Psoas muscle (tissue), 8 donors: ENCODE results near the gene CHST2. TPM values are rescaled to one million over a fixed set of nuclear protein-coding genes. Genes with fewer than 3 reads are reported as not detected.

Source experiments
- ATAC-seq, 4 donors: fragments of 200-7000 bp; cut with Tn5 transposase; one replicate each; pipeline ENCODE4 v1.9.1; 2020; ENCODE audit warnings: moderate library complexity in 3 of 4, mild to moderate bottlenecking in 2 of 4
- DNase-seq, 2 donors: peaks; one replicate each; pipeline ENCODE4 v3.0.0-alpha.2; 2020
- H3K27ac ChIP-seq: fragments of 200-600 bp; one replicate; pipeline ENCODE4 v1.8.0; 2022
- H3K27me3 ChIP-seq, 3 donors: fragments of 200-600 bp in 1 of 3; one replicate each; pipeline versions ENCODE4 v1.6.1 to v1.8.0; 2013 to 2022; ENCODE audit warnings: low read length in 2 of 3, mild to moderate bottlenecking in 2 of 3, moderate library complexity in 1 of 3; ENCODE audit not compliant: insufficient read depth in 3 of 3
- H3K36me3 ChIP-seq, 2 donors: fragments of 200-600 bp in 1 of 2; one replicate each; pipeline versions ENCODE4 v1.6.1 to v1.8.0; 2013 to 2022; ENCODE audit warnings: low read depth in 1 of 2, mild to moderate bottlenecking in 1 of 2, moderate library complexity in 1 of 2; ENCODE audit not compliant: insufficient read depth in 1 of 2
- H3K4me1 ChIP-seq: fragments of 200-600 bp; one replicate; pipeline ENCODE4 v1.8.0; 2022
- H3K4me3 ChIP-seq: fragments of 200-600 bp; one replicate; pipeline ENCODE4 v1.8.0; 2022; ENCODE audit warnings: mild to moderate bottlenecking
- H3K9me3 ChIP-seq: fragments of 200-600 bp; one replicate; pipeline ENCODE4 v1.8.0; 2022
- WGBS, 3 donors: extraction: QIAGEN DNeasy Blood & Tissue Kit; methylation state at CpG; one replicate each; pipeline versions ENCODE4 v1.1.6 to v1.1.7; 2013; 5-methylcytosine and 5-hydroxymethylcytosine counted together
- intact Hi-C, 2 donors: fragments of 100-400 bp; cut with DNase I; formaldehyde crosslinking; loops; one replicate each; pipeline versions ENCODE4 v1.11.0 to v1.14.2; 2022
- polyA plus RNA-seq, 3 donors: library from polyadenylated mRNA; stranded (reverse); fragments of 200-250 nt; gene quantifications; one replicate each; pipeline ENCODE4 v1.2.3, GENCODE V29; 2013
- total RNA-seq, 4 donors: library from RNA; stranded (reverse); fragmentation: NEBNext Ultra II Directional in 2 of 4; extraction: Animal tissue kit (Norgen Biotek cat#: 25700) in 2 of 4; gene quantifications; one replicate each; pipeline versions ENCODE4 v1.2.1 to v1.2.4, GENCODE V29; 2021 to 2023
- TF ChIP-seq, protein P1 (sequence below): fragments of 200-600 bp; IDR thresholded peaks from one replicate; pipeline ENCODE4 v1.8.0; 2022; ENCODE audit warnings: antibody characterized with exemption
- donor health status: healthy with polysubstance abuse.
- donor health status: DM: no; HTN: no; CAD: no; lungs with moderate emphysema.
- donor health status: Bipolar disorder and iron deficiency.
- donor health status: healthy.
- donor health status: DM: yes; HTN: yes; CAD: no.
- donor health status: DM: no; HTN: no; CAD: no.
- donor health status: DM: no; HTN: no; CAD: no.
- donor health status: DM: yes; HTN: yes; CAD: no.

The CHST2 gene
- total and polyA plus RNA-seq, 7 donors: 0.64 to 2.9 (median 1.8) TPM

DNA sequence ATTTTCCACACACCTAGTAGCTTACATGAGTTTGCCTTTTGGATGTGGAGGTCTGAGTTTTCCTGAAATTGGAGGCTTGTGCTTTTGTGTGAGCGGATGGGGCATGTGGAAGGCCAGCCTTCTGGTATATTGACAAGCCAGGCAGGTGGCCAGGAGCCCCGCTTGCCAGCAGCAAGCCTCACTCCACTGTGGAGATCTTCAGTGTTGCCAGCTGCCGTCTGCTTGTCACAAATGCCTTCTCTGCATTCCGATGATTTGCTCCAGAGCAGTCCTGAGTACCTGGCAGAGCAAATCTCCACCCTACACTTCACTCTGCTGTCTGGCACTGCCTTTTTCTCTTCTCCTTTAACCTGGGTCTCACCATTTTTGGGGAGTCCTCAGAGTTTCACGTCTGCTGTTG is 29.1 kb upstream of the CHST2 start:
- 27 to 35% (median 27%) methylated on average over 5 of the region's 5 CpGs for WGBS, 3 donors
- no peaks in the 10 kb centered on the region for H3K36me3 ChIP-seq
- H3K27ac ChIP-seq: no peak overlapping the region
- TF ChIP-seq, protein P1, sequence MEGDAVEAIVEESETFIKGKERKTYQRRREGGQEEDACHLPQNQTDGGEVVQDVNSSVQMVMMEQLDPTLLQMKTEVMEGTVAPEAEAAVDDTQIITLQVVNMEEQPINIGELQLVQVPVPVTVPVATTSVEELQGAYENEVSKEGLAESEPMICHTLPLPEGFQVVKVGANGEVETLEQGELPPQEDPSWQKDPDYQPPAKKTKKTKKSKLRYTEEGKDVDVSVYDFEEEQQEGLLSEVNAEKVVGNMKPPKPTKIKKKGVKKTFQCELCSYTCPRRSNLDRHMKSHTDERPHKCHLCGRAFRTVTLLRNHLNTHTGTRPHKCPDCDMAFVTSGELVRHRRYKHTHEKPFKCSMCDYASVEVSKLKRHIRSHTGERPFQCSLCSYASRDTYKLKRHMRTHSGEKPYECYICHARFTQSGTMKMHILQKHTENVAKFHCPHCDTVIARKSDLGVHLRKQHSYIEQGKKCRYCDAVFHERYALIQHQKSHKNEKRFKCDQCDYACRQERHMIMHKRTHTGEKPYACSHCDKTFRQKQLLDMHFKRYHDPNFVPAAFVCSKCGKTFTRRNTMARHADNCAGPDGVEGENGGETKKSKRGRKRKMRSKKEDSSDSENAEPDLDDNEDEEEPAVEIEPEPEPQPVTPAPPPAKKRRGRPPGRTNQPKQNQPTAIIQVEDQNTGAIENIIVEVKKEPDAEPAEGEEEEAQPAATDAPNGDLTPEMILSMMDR: no peak
- DNase-seq (peak in 1 of 2 donors; percentile 47), ATAC-seq (peak in 3 of 4 donors; percentile 36 to 63 (median 53))
- no peaks in the 10 kb centered on the region for H3K27me3 ChIP-seq
- no peaks in the 10 kb centered on the region for H3K4me1 ChIP-seq
- no peaks in the 10 kb centered on the region for H3K9me3 ChIP-seq
- H3K4me3 ChIP-seq: no peak overlapping the region
- intact Hi-C loops: no loop called here

DNA sequence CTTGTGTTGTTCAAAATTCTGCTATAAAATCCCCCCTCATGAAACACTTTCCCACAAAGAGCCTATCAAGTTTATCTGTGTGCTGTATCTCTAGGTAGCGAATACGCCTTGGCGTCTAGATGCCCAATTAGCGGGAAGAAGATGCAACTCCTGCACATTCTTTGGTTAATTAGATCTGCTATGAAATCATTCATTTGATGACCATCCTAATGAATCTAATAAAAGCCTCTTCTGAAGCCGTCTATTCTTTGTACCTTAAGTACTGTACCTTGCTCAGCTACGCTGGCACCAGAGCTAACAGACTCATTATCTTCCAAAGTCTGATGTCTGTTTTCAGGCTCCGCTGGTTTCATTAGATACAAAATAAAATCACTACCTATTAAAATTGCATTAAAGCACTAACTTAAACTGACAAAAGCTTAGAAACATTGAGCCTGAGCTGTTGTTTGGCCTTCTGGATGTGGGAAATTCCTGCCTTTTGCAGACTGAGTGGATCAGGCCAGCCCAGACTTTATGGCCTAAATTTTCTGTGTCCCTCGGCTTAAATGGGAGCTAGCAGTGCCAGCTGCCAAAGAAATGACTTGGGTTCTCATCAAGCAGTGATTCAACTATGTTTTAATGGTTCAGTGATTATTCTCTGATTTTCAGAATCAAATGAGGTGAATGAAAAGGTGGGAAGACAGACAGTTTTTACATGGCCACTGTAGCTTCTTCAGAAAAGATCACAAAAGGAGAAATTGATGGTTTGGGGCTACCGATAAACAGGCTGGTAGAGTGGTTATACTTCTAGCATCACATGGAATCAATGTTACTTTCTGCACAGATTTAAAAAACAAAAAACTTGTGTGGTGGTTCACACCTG is 28.4 kb upstream of the CHST2 start:
- 80 to 89% (median 83%) methylated on average over 9 of the region's 9 CpGs for WGBS, 3 donors
- Histone ChIP-seq H3K27ac (no peak overlapping the region), H3K27me3 (no peaks in the 10 kb centered on the region), H3K4me1 (no peaks in the 10 kb centered on the region), H3K4me3 (no peak overlapping the region), H3K36me3 (no peaks in the 10 kb centered on the region), H3K9me3 (no peaks in the 10 kb centered on the region)
- TF ChIP-seq, protein P1: no peak
- ATAC-seq (no peak), DNase-seq (no peak)
- intact Hi-C loops: no loop called here

DNA sequence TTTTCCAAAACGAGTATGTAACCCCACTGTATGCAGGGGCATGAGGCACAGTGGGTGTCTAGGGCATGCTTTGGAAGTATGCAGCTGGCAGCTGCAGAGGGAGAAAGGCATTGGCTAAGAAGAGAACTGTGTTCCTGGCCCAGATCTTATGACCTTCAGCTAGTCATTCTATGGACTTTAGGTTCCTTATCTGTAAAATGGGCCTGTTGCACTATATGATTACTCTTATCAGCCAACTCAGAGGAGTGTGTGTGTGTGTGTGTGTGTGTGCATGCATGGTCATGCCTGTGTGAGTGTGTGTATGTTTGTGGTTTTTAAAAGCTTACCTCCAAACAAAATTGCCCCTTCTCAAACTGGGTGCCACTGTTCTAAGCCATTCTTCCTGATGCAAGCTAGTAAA is 27.4 kb upstream of the CHST2 start:
- no peaks in the 10 kb centered on the region for H3K27me3 ChIP-seq
- no peak overlapping the region for H3K4me3 ChIP-seq
- DNase-seq (no peak), ATAC-seq (no peak)
- no peaks in the 10 kb centered on the region for H3K9me3 ChIP-seq
- TF ChIP-seq, protein P1: no peak
- H3K4me1 ChIP-seq: no peaks in the 10 kb centered on the region
- no peak overlapping the region for H3K27ac ChIP-seq
- WGBS, 3 donors: 79 to 91% (median 86%) methylated on average over 1 of the region's 1 CpG
- H3K36me3 ChIP-seq: no peaks in the 10 kb centered on the region
- intact Hi-C loops: no loop called here

DNA sequence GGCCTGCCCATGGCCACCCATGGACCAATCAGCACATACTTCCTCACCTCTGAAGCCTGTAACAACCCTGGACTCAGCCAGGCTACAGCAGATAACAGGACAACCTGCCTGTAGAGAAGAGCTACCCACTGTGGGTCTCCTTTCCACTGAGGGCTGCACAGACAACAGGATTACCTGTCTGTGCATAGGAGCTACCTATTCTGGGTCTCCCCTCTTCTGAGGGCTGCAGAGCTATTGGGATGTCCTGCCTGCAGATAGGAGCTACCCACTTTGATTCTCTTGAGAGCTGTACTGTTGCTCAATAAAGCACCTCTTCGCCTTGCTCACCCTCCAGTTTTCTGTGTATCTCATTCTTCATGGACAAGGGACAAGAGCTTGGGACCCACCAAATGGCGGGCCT is 23.8 kb upstream of the CHST2 start:
- H3K36me3 ChIP-seq: no peaks in the 10 kb centered on the region
- intact Hi-C loops: no loop called here
- no peaks in the 10 kb centered on the region for H3K27me3 ChIP-seq
- no peaks in the 10 kb centered on the region for H3K9me3 ChIP-seq
- H3K4me1 ChIP-seq: no peaks in the 10 kb centered on the region
- DNase-seq (no peak), ATAC-seq (no peak)
- WGBS, 3 donors: 93 to 98% (median 95%) methylated on average over 2 of the region's 2 CpGs
- TF ChIP-seq, protein P1: no peak
- no peak overlapping the region for H3K27ac ChIP-seq
- no peak overlapping the region for H3K4me3 ChIP-seq
